AG04450 (cell line): ENCODE results near the gene PDE11A. TPM values are rescaled to one million over a fixed set of nuclear protein-coding genes. Genes with fewer than 3 reads are reported as not detected.

Source experiments
- CTCF ChIA-PET: fragments of 300-600, 350-600 bp; formaldehyde crosslinking; extraction: SDS; loops from one replicate; lab custom pipeline; 2022; ENCODE audit warnings: antibody characterized with exemption, inconsistent platforms; lab: Charles Lee
- POLR2A ChIA-PET: fragments of 350-600 bp; formaldehyde crosslinking; extraction: SDS; loops from one replicate; lab custom pipeline; 2021; ENCODE audit warnings: antibody characterized with exemption, inconsistent platforms; lab: Yijun Ruan, JAX
- DNase-seq: peaks from one replicate; pipeline ENCODE4 v3.0.0-alpha.2; 2011; ENCODE audit warnings: low read depth, low spot score
- H3K27ac ChIP-seq: one replicate; pipeline ENCODE4 v1.5.1; 2012; ENCODE audit warnings: low read depth, low read length, control low read depth
- H3K27me3 ChIP-seq: one replicate; pipeline ENCODE4 v1.6.0; 2012; ENCODE audit warnings: low read length; ENCODE audit not compliant: control insufficient read depth, insufficient read depth
- H3K4me3 ChIP-seq: 2 replicates; pipeline ENCODE4 v1.5.1; 2011; ENCODE audit warnings: mild to moderate bottlenecking, low read depth, low read length, control low read depth
- H3K9me3 ChIP-seq: 2 replicates; pipeline ENCODE4 v1.5.1; 2012; ENCODE audit warnings: low read length; ENCODE audit not compliant: control insufficient read depth, insufficient read depth
- CTCF ChIP-seq: IDR thresholded peaks from 2 replicates; pipeline ENCODE4 v1.5.1; 2011; ENCODE audit warnings: low read depth, low read length, control low read depth, inconsistent platforms
- polyA plus RNA-seq: library from polyadenylated mRNA; depleted of rRNA; stranded (reverse); fragments of >200 nt; gene quantifications from 2 replicates; pipeline ENCODE4 v1.2.3, GENCODE V29; 2011

The PDE11A gene
- polyA plus RNA-seq, 1 experiment = 0.24 TPM

GRCh38 chr2:177610813-177611212 lies 461.8 kb downstream of the PDE11A start:
- no peaks in the 10 kb centered on the region for H3K9me3 ChIP-seq
- no peak overlapping the region for H3K27ac ChIP-seq
- no peak overlapping the region for H3K4me3 ChIP-seq
- no peak for TF ChIP-seq CTCF
- POLR2A ChIA-PET = no interaction called here
- H3K27me3 ChIP-seq = no peaks in the 10 kb centered on the region
- CTCF ChIA-PET = interaction anchor here (0.7 to 1.6 kb wide), 3 partner anchors 11 to 266 kb away, joined by 3 to 4 read pairs (median 4); no protein-coding TSS in a partner anchor
- DNase-seq = no peak

GRCh38 chr2:177606636-177607035 lies 465.9 kb downstream of the PDE11A start:
- Histone ChIP-seq H3K27me3 (no peaks in the 10 kb centered on the region), H3K9me3 (no peaks in the 10 kb centered on the region), H3K4me3 (no peak overlapping the region), H3K27ac (no peak overlapping the region)
- no peak for TF ChIP-seq CTCF
- ChIA-PET CTCF (interaction anchor here (0.9 to 6.4 kb wide), 4 partner anchors 11 to 445 kb away, joined by 3 to 112 read pairs (median 3); no protein-coding TSS in a partner anchor), POLR2A (no interaction called here)
- DNase-seq = no peak

GRCh38 chr2:177604271-177605065 lies 468.1 kb downstream of the PDE11A start:
- H3K9me3 ChIP-seq = no peaks in the 10 kb centered on the region
- peak overlapping the region; percentile 8; the same call in 1 of the 2 replicates for H3K4me3 ChIP-seq
- H3K27ac ChIP-seq = no peak overlapping the region
- peak; percentile 85 for TF ChIP-seq CTCF
- ChIA-PET CTCF (interaction anchor here (0.5 to 6.4 kb wide), 71 partner anchors 9 to 449 kb away, joined by 3 to 112 read pairs (median 4); partner anchors contain the start of gene AGPS), POLR2A (interaction anchor here (0.5 kb wide), 1 partner anchor 108 kb away, joined by 4 read pairs; no protein-coding TSS in a partner anchor)
- H3K27me3 ChIP-seq = no peaks in the 10 kb centered on the region
- peak; percentile 23 for DNase-seq

GRCh38 chr2:177603768-177604167 lies 468.8 kb downstream of the PDE11A start:
- ChIA-PET POLR2A (no interaction called here), CTCF (interaction anchor here (0.5 to 6.4 kb wide), 64 partner anchors 10 to 449 kb away, joined by 3 to 112 read pairs (median 5); partner anchors contain the start of gene AGPS)
- TF ChIP-seq CTCF = no peak
- Histone ChIP-seq H3K4me3 (no peak overlapping the region), H3K9me3 (no peaks in the 10 kb centered on the region), H3K27me3 (peaks cover 2% of the 10 kb centered on the region), H3K27ac (no peak overlapping the region)
- no peak for DNase-seq

- CTCF ChIA-PET = interaction anchor here (0.8 to 6.4 kb wide), 9 partner anchors 9 to 439 kb away, joined by 3 to 112 read pairs (median 19); a partner anchor contains a TSS
- POLR2A ChIA-PET = no interaction called here
- no peak overlapping the region for H3K4me3 ChIP-seq
Measured at GRCh38 chr2:177603181-177603580, 469.4 kb downstream of the PDE11A start.

More at GRCh38 chr2:177603181-177603580, 469.4 kb downstream of the PDE11A start:
- Histone ChIP-seq H3K27me3 (peaks cover 2% of the 10 kb centered on the region), H3K27ac (no peak overlapping the region), H3K9me3 (no peaks in the 10 kb centered on the region)
- DNase-seq = no peak
- TF ChIP-seq CTCF = no peak
